ENCODE data around the gene SLC12A7. TPM values are rescaled to one million over a fixed set of nuclear protein-coding genes. Genes with fewer than 3 reads are reported as not detected.

Gene SLC12A7
- total and polyA plus RNA-seq, 3 donors from 2014 or later: 73.2 to 212 (median 168) TPM

GRCh38 chr5:1011226-1011631 lies 100.6 kb downstream of the SLC12A7 start:
- WGBS, 2 donors: 73 to 77% methylated on average over 11 of the region's 11 CpGs
- intact Hi-C loops (cut with DNase I; ENCODE audit: low total_unique reads): no loop called here
- no peaks in the 10 kb centered on the region for H3K36me3 ChIP-seq (ENCODE audit: low read depth, missing control alignments)

GRCh38 chr5:1010641-1011046 lies 101.2 kb downstream of the SLC12A7 start:
- TF ChIP-seq POLR2A (IDR thresholded peaks at IDR 0.05): no peak
- no peak for TF ChIP-seq CTCF (IDR thresholded peaks at IDR 0.05)
- DNase-seq: peak; percentile 14
- Histone ChIP-seq H3K4me3 (no peak overlapping the region), H3K27ac (no peak overlapping the region), H3K4me1 (peaks cover 11% of the 10 kb centered on the region), H3K27me3 (no peaks in the 10 kb centered on the region), H3K36me3 (ENCODE audit: low read depth, missing control alignments) (no peaks in the 10 kb centered on the region), H3K9me3 (no peaks in the 10 kb centered on the region)
- 81 to 87% methylated on average over 9 to 13 of the region's 13 CpGs for WGBS, 2 donors
- intact Hi-C loops (cut with DNase I; ENCODE audit: low total_unique reads): no loop called here

More at GRCh38 chr5:1011226-1011631, 100.6 kb downstream of the SLC12A7 start:
- no peaks in the 10 kb centered on the region for H3K9me3 ChIP-seq
- no peaks in the 10 kb centered on the region for H3K27me3 ChIP-seq
- no peak for DNase-seq
- peaks cover 11% of the 10 kb centered on the region for H3K4me1 ChIP-seq
- H3K4me3 ChIP-seq: no peak overlapping the region
- H3K27ac ChIP-seq: no peak overlapping the region
- TF ChIP-seq POLR2A (IDR thresholded peaks at IDR 0.05) (no peak), CTCF (IDR thresholded peaks at IDR 0.05) (peak in 2 of 3 experiments; percentile 11 to 30)

DNA sequence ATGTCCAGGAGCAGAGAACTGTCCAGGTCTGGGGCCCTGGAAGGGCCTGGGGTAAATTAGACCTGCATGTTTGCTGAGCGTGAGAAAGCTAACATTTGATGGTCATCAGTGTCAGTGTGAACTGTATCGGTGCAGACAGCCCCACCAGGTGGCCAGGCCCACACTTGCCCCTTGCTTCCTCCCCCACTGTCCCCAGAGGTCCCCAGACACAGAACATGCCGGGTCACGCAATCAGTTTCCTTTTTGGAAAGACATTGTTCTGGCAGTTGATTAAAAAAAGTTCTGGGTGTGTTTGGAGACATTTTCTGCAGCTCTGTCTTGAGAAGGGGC lies 101.7 kb downstream of the SLC12A7 start:
- WGBS, 2 donors: 58 to 59% methylated on average over 4 of the region's 4 CpGs
- no peaks in the 10 kb centered on the region for H3K36me3 ChIP-seq (ENCODE audit: low read depth, missing control alignments)
- no peaks in the 10 kb centered on the region for H3K27me3 ChIP-seq
- intact Hi-C loops (cut with DNase I; ENCODE audit: low total_unique reads): no loop called here
- H3K4me1 ChIP-seq: peaks cover 16% of the 10 kb centered on the region
- no peaks in the 10 kb centered on the region for H3K9me3 ChIP-seq
- TF ChIP-seq CTCF (IDR thresholded peaks at IDR 0.05): no peak
- TF ChIP-seq POLR2A (IDR thresholded peaks at IDR 0.05): no peak
- DNase-seq: no peak
- no peak overlapping the region for H3K27ac ChIP-seq
- no peak overlapping the region for H3K4me3 ChIP-seq

- TF ChIP-seq CTCF (IDR thresholded peaks at IDR 0.05): no peak
- no peak for TF ChIP-seq POLR2A (IDR thresholded peaks at IDR 0.05)
- 16 to 19% methylated on average over 17 to 25 of the region's 70 CpGs for WGBS, 2 donors
- Histone ChIP-seq H3K36me3 (ENCODE audit: low read depth, missing control alignments) (no peaks in the 10 kb centered on the region), H3K4me3 (peak overlapping the region; percentile 54 to 66), H3K4me1 (peaks cover 18% of the 10 kb centered on the region), H3K27ac (no peak overlapping the region), H3K9me3 (no peaks in the 10 kb centered on the region), H3K27me3 (no peaks in the 10 kb centered on the region)
- DNase-seq: peak; percentile 15
- intact Hi-C loops (cut with DNase I; ENCODE audit: low total_unique reads): no loop called here
Observed at GRCh38 chr5:1009359-1010180, 102.3 kb downstream of the SLC12A7 start.

Data from testis (tissue), 3 donors.